MCF 10A (cell line): Measurements from ENCODE around the gene ARRDC5. TPM values are rescaled to one million over a fixed set of nuclear protein-coding genes. Genes with fewer than 3 reads are reported as not detected.

Experiments used
- BruUV-seq: library from RNA; stranded (reverse); fragments of 400-500 nt; replicated peaks from 2 replicates; lab custom pipeline; 2021; lab: Mats Ljungman, UMichigan
- CTCF ChIA-PET: fragments of 300-600 bp; sonication (Branson Sonifier 250); formaldehyde crosslinking; extraction: SDS; loops from one replicate; lab custom pipeline; 2021; ENCODE audit warnings: antibody characterized with exemption, inconsistent platforms; lab: Yijun Ruan, JAX
- POLR2A ChIA-PET: fragments of 300-600, 350-650 bp; sonication (Branson Sonifier 250); formaldehyde crosslinking; extraction: SDS; loops from one replicate; lab custom pipeline; 2020; ENCODE audit warnings: antibody characterized with exemption, inconsistent platforms; lab: Yijun Ruan, JAX
- DNase-seq: peaks from one replicate; pipeline ENCODE4 v3.0.0-alpha.2; 2018; ENCODE audit not compliant: unreplicated experiment
- H3K27ac Mint-ChIP-seq: one replicate; pipeline ENCODE4 v1.8.0; 2022; ENCODE audit warnings: mild to moderate bottlenecking, low read depth, mixed read lengths; ENCODE audit not compliant: unreplicated experiment
- H3K27me3 Mint-ChIP-seq: one replicate; pipeline ENCODE4 v1.8.0; 2022; ENCODE audit warnings: mixed read lengths; ENCODE audit not compliant: insufficient read depth, unreplicated experiment
- H3K36me3 Mint-ChIP-seq: one replicate; pipeline ENCODE4 v1.8.0; 2022; ENCODE audit warnings: mild to moderate bottlenecking, moderate library complexity, mixed read lengths; ENCODE audit not compliant: insufficient read depth, unreplicated experiment
- H3K4me1 Mint-ChIP-seq: one replicate; pipeline ENCODE4 v1.8.0; 2022; ENCODE audit warnings: mixed read lengths; ENCODE audit not compliant: insufficient read depth, unreplicated experiment
- H3K4me3 Mint-ChIP-seq: one replicate; pipeline ENCODE4 v1.8.0; 2022; ENCODE audit warnings: mild to moderate bottlenecking, moderate library complexity, mixed read lengths; ENCODE audit not compliant: unreplicated experiment
- H3K9me3 Mint-ChIP-seq: one replicate; pipeline ENCODE4 v1.8.0; 2022; ENCODE audit warnings: mixed read lengths; ENCODE audit not compliant: unreplicated experiment
- intact Hi-C: fragments of 100-400 bp; cut with micrococcal nuclease; formaldehyde crosslinking; loops from 2 replicates; pipeline ENCODE4 v1.14.1; 2022
- total RNA-seq: library from RNA; stranded (reverse); gene quantifications from 2 replicates; pipeline ENCODE4 v1.2.3, GENCODE V29; 2022
- TF ChIP-seq, protein P1 (sequence below): fragments of 200-600 bp; IDR thresholded peaks from one replicate; pipeline ENCODE4 v1.8.0; 2022; ENCODE audit warnings: antibody characterized with exemption, mild to moderate bottlenecking; ENCODE audit not compliant: unreplicated experiment

ARRDC5 gene
- total RNA-seq, 1 experiment from 2014 or later = not detected

DNA sequence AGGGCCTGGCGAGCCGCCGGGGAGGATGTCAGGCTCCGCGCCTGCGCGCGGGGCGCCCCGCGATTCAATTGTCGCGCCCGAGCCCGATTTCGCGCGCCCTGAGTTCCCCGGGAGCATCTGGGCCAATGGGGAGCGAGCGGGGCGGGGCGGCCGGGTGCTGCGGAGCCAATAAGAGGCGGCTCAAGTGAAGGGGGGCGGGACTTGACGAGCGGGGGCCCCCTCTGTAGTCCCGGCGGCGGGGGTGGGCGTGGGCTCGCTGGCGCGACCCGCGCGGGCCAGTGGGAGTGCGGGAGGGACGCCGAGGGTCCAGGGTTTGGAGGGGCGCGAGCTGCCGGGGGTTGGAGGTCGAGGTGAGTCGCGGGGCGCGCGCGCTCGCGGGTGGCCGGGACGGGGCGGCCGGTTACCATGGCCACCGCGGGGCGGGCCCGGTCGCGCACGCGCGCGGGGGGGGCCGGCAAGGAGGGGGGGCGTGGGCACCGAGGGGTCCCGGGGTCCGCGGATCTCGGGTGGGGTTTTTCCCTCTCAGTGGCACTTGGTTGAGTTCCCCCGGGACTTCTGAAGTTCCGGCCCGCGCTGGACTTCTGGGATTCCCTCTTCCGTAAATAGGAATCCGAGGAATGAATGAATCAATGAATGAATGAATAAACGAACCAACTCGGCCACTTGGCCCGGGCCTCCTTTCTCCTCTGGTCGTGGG, 7.3 kb upstream of the ARRDC5 start:
- H3K27me3 Mint-ChIP-seq = no peaks in the 10 kb centered on the region

DNA sequence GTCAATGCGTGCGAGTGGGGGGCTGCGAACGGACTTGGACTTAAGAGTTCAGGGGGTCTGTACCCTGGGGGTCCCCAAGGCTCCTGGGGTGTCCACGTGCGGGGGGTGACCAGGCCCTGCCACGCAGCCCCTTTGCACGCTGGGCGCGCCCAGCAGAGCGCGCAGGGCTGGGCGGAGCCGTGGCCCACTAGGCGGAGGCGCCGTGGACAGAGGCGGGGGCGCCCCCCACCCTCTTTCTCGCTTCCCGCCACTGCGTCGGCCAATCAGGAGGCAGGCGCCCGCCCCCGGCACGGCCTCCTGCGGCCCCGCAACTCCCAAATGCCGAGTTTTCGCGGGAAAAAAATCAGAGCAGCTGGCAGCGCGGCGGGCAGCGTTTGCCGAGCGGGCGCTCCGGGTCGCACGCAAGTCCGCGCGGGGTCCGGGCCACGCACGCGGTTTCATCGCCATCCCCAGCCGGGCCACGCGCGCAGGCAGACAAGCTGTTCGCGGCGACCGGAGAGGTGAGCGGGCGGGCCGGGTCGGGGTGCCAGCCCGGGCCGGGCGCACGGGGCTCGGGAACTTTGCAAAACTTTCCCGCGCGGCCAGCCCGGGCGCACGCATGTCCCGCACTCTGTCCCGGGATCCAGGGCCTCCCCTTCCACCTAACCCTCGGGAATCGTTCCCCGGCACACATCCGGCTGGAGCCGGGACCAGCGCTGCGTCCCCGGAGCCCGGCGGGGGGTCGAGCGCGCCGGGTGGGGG, 6.6 kb upstream of the ARRDC5 start, which contains the start of gene UHRF1:
TSS of gene UHRF1 (plus strand) at position 346 of the 741 bp plus-strand sequence. CDS start 1,385 bp downstream, outside the sequence.
- Mint-ChIP-seq H3K9me3 (no peaks in the 10 kb centered on the region), H3K4me1 (peaks cover 18% of the 10 kb centered on the region), H3K36me3 (no peaks in the 10 kb centered on the region), H3K27ac (peak within 1 kb of the TSS; percentile 85), H3K4me3 (peak within 1 kb of the TSS; percentile 65), H3K27me3 (no peaks in the 10 kb centered on the region)
- TF ChIP-seq, protein P1, sequence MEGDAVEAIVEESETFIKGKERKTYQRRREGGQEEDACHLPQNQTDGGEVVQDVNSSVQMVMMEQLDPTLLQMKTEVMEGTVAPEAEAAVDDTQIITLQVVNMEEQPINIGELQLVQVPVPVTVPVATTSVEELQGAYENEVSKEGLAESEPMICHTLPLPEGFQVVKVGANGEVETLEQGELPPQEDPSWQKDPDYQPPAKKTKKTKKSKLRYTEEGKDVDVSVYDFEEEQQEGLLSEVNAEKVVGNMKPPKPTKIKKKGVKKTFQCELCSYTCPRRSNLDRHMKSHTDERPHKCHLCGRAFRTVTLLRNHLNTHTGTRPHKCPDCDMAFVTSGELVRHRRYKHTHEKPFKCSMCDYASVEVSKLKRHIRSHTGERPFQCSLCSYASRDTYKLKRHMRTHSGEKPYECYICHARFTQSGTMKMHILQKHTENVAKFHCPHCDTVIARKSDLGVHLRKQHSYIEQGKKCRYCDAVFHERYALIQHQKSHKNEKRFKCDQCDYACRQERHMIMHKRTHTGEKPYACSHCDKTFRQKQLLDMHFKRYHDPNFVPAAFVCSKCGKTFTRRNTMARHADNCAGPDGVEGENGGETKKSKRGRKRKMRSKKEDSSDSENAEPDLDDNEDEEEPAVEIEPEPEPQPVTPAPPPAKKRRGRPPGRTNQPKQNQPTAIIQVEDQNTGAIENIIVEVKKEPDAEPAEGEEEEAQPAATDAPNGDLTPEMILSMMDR = no peak
- DNase-seq = peak; percentile 31
- intact Hi-C loops = no loop called here
- ChIA-PET POLR2A (interaction anchor here (1.3 kb wide), 1 partner anchor 13 kb away, joined by 5 read pairs; no protein-coding TSS in a partner anchor), CTCF (no interaction called here)
- BruUV-seq = no TSS peak

More for the DNA sequence above, 7.3 kb upstream of the ARRDC5 start:
- no TSS peak for BruUV-seq
- Mint-ChIP-seq H3K36me3 (peaks cover 5% of the 10 kb centered on the region), H3K4me3 (peak overlapping the region; percentile 65), H3K27ac (peak overlapping the region; percentile 85), H3K4me1 (peaks cover 25% of the 10 kb centered on the region), H3K9me3 (no peaks in the 10 kb centered on the region)
- POLR2A ChIA-PET = interaction anchor here (1.1 to 5.8 kb wide), 7 partner anchors 13 to 713 kb away, joined by 3 to 98 read pairs (median 11); partner anchors contain the start of genes DPP9, KDM4B, PLIN3 and SAFB
- TF ChIP-seq, protein P1 = no peak
- DNase-seq = peak; percentile 95
- intact Hi-C loops = loop anchor here (5.0 to 10.0 kb wide), 2 partner anchors 62 to 185 kb away; partner anchors contain the start of gene DPP9
- CTCF ChIA-PET = interaction anchor here (0.7 to 4.5 kb wide), 7 partner anchors 8 to 106 kb away, joined by 3 to 93 read pairs (median 8); partner anchors contain the start of genes ARRDC5 and PLIN3

DNA sequence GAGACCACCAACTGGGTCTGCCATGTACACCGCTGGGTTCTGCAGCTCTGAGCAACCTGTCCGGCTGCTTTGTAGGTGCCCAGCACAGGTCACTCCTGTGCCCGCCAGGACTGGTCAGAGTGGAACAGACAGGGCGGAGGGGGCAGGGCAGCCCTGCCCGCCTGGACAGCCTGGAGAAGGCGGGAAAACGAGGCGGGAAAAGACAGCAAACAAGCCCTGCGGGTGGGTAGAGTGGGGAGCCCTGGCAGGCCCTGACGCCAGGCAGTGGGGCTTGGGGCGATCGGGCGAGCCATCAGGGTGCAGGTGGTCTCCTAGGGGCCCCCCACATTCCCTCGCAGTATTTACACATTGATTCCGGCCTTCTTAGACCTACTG, 6.1 kb upstream of the ARRDC5 start:
- no peak overlapping the region for H3K27ac Mint-ChIP-seq
- no peaks in the 10 kb centered on the region for H3K36me3 Mint-ChIP-seq
- no peaks in the 10 kb centered on the region for H3K9me3 Mint-ChIP-seq
- H3K4me1 Mint-ChIP-seq = peaks cover 15% of the 10 kb centered on the region
- intact Hi-C loops = no loop called here
- DNase-seq = no peak
- ChIA-PET POLR2A (interaction anchor here (0.9 to 1.3 kb wide), 3 partner anchors 12 to 117 kb away, joined by 3 to 5 read pairs (median 3); partner anchors contain the start of gene FEM1A), CTCF (no interaction called here)
- no TSS peak for BruUV-seq
- H3K27me3 Mint-ChIP-seq = no peaks in the 10 kb centered on the region
- TF ChIP-seq, protein P1 = no peak
- peak overlapping the region; percentile 65 for H3K4me3 Mint-ChIP-seq
